C4-2B (cell line): ENCODE measurements around the gene PTPN18.

Source experiments
- ZFX ChIP-seq: fragments of 450-650 bp; IDR thresholded peaks from 2 replicates; pipeline ENCODE4 v1.6.1; 2017
- TF ChIP-seq, protein P1 (sequence below): fragments of 450-650 bp; conservative IDR thresholded peaks from 2 replicates; pipeline ENCODE4 v1.5.1; 2017; ENCODE audit warnings: mild to moderate bottlenecking

DNA sequence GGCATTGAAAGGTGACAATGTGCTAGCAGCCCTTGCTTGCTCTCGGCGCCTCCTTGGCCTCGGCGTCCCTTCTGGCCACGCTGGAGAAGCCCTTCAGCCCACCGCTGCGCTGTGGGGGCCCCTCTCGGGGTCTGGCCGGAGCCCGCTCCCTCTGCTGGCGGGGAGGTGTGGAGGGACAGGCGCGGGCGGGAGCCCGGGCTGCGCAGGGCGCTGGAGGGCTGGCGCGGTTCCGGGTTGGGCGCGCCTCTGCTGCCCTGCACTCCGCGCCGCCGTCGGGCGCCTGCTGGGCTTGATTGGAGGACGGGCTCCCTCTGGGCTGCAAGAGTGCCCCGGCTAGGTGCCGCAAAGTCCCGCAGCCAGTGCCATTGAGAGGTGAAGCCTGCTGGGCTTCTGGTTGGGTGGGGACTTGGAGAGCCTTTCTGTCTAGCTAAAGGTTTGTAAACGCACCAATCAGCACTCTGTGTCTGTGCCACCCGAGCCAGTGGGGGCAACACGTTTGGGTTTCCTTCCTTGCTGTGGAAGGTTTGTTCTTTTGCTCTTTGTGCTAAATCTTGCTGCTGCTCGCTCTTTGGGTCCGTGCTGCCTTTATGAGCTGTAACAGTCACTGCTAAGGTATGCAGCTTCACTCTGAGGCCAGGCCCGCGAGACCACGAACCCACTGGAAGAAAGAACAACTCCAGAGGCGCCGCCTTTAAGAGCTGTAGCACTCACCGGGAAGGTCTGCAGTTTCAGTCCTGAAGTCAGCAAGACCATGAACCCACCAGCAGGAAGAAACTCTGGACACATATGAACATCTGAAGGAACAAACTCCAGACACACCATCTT is 27.9 kb upstream of the PTPN18 start:
- TF ChIP-seq, protein P1, sequence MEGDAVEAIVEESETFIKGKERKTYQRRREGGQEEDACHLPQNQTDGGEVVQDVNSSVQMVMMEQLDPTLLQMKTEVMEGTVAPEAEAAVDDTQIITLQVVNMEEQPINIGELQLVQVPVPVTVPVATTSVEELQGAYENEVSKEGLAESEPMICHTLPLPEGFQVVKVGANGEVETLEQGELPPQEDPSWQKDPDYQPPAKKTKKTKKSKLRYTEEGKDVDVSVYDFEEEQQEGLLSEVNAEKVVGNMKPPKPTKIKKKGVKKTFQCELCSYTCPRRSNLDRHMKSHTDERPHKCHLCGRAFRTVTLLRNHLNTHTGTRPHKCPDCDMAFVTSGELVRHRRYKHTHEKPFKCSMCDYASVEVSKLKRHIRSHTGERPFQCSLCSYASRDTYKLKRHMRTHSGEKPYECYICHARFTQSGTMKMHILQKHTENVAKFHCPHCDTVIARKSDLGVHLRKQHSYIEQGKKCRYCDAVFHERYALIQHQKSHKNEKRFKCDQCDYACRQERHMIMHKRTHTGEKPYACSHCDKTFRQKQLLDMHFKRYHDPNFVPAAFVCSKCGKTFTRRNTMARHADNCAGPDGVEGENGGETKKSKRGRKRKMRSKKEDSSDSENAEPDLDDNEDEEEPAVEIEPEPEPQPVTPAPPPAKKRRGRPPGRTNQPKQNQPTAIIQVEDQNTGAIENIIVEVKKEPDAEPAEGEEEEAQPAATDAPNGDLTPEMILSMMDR = no peak
- TF ChIP-seq ZFX = no peak
